Gastroesophageal sphincter (tissue), 4 donors: ENCODE measurements around the gene STAT6. TPM values are rescaled to one million over a fixed set of nuclear protein-coding genes. Genes with fewer than 3 reads are reported as not detected.
"Not testable (repeated sequence)": the region's sequence is repeated elsewhere in the genome, so short reads cannot be mapped to it uniquely, and the experiment has no call there.

Experiments used
- ATAC-seq: fragments of 150-250 bp; one replicate; pipeline ENCODE4 v1.9.1; 2016; ENCODE audit warnings: mild to moderate bottlenecking, moderate library complexity
- H3K27ac ChIP-seq, 4 donors: fragments of 200-600 bp; sonication (generic) in 3 of 4; 1 replicate in 3 of 4; 2 replicates in 1 of 4; pipeline ENCODE4 v1.5.1; 2016 to 2019
- H3K27me3 ChIP-seq: fragments of 200-600 bp; sonication (generic); one replicate; pipeline ENCODE4 v1.5.1; 2019
- H3K36me3 ChIP-seq, 2 donors: fragments of 200-600 bp; sonication (generic); one replicate each; pipeline ENCODE4 v1.5.1; 2019; ENCODE audit warnings: control low read depth in 1 of 2
- H3K4me1 ChIP-seq, 3 donors: fragments of 200-600 bp; sonication (generic); 1 replicate in 2 of 3; 2 replicates in 1 of 3; pipeline ENCODE4 v1.5.1; 2016 to 2019; ENCODE audit warnings: control low read depth in 2 of 3
- H3K4me3 ChIP-seq, 2 donors: fragments of 200-600 bp; sonication (generic); one replicate each; pipeline ENCODE4 v1.5.1; 2019; ENCODE audit warnings: mild to moderate bottlenecking in 1 of 2, moderate library complexity in 1 of 2
- H3K9me3 ChIP-seq, 3 donors: fragments of 200-600 bp; sonication (generic); one replicate each; pipeline ENCODE4 v1.5.1; 2017 to 2019; ENCODE audit warnings: control low read depth in 2 of 3
- EP300 ChIP-seq: sonication (generic); formaldehyde crosslinking; IDR thresholded peaks from one replicate; pipeline ENCODE4 v1.6.1; 2017; ENCODE audit warnings: antibody characterized with exemption, mild to moderate bottlenecking
- POLR2A ChIP-seq, 2 donors: fragments of 450-650 bp; IDR thresholded peaks; one replicate each; pipeline ENCODE4 v1.6.1; 2017; ENCODE audit warnings: antibody characterized with exemption in 2 of 2, mild to moderate bottlenecking in 2 of 2, moderate library complexity in 1 of 2
- POLR2AphosphoS5 ChIP-seq: sonication (generic); formaldehyde crosslinking; IDR thresholded peaks from one replicate; pipeline ENCODE4 v1.6.1; 2017; ENCODE audit warnings: antibody characterized with exemption
- WGBS, 2 donors: methylation state at CpG; one replicate each; pipeline ENCODE4 v1.1.5; 2018; ENCODE audit warnings: low coverage in 1 of 2; 5-methylcytosine and 5-hydroxymethylcytosine counted together
- total RNA-seq, 4 donors: library from RNA; depleted of rRNA; stranded (reverse); fragments of >200 nt; gene quantifications; one replicate each; pipeline ENCODE4 v1.1.0, GENCODE V29; 2016
- TF ChIP-seq, protein P1 (sequence below), 4 experiments: fragments of 200-600 bp in 2 of 4; fragments of 450-650 bp in 2 of 4; sonication (generic) in 1 of 4; IDR thresholded peaks; one replicate each; pipeline ENCODE4 v1.5.1; 2017 to 2019; ENCODE audit warnings: antibody characterized with exemption in 4 of 4, mild to moderate bottlenecking in 2 of 4, moderate library complexity in 2 of 4

The STAT6 gene
- total RNA-seq, 4 donors from 2014 or later: 92.5 to 166 (median 156) TPM

DNA sequence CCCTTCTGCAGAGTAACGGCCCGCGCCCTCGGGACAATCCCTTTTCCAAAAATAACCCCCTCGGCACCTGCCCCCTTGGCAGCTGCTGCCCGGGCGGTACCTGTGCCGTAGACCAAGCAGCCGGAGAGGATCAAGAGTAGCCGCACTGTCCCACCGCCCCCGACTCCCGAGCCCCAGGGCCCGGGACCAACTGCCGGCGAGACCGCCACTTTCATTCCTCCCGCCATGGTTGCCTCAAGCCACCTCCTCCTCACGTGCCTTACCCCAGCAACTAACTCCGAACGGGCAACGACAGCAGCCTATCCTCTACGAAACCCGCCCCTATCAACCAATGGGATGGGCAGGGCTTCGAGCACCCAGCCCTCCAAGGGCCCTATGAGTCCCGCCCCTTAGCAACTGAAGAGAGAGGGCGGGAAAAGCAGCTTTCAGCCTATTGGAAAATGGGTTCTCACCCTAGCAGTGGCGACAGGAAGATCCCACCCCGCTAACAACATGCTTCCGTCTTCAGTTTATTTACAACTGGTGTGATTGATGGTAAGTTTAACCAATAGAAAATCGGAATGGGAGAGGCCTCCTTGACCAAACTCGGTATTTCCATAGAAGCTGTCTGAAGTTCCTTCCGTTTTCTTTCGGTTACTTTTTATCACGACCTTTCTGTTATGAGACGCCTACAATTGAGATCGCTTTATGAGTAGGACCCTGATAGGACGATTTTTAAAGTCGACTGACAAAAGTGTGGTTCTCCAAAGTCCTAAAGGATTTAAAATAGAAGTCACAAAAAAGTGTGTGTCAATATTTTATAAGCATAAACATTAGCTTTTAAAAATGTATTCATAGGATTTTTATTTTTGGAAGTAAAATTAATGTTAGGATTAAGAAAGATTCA lies 32.4 kb downstream of the STAT6 start, which contains the start of gene NEMP1:
NEMP1 (minus strand) TSS at position 273 of the 886 bp plus-strand sequence; CDS start at position 227, 46 bp downstream.
- Histone ChIP-seq H3K9me3 (no peaks in the 10 kb centered on the region), H3K27me3 (no peaks in the 10 kb centered on the region), H3K4me3 (peak within 1 kb of the TSS; percentile 63 to 78), H3K4me1 (peaks cover 0 to 25% (median 11%) of the 10 kb centered on the region in 3 donors), H3K36me3 (peaks cover 0 to 10% of the 10 kb centered on the region in 2 donors), H3K27ac (peak within 1 kb of the TSS; percentile 84 to 87 (median 84))
- 0 to 1% methylated on average over 19 to 22 of the region's 39 CpGs for WGBS, 2 donors
- peak; percentile 100 for ATAC-seq
- TF ChIP-seq, protein P1, sequence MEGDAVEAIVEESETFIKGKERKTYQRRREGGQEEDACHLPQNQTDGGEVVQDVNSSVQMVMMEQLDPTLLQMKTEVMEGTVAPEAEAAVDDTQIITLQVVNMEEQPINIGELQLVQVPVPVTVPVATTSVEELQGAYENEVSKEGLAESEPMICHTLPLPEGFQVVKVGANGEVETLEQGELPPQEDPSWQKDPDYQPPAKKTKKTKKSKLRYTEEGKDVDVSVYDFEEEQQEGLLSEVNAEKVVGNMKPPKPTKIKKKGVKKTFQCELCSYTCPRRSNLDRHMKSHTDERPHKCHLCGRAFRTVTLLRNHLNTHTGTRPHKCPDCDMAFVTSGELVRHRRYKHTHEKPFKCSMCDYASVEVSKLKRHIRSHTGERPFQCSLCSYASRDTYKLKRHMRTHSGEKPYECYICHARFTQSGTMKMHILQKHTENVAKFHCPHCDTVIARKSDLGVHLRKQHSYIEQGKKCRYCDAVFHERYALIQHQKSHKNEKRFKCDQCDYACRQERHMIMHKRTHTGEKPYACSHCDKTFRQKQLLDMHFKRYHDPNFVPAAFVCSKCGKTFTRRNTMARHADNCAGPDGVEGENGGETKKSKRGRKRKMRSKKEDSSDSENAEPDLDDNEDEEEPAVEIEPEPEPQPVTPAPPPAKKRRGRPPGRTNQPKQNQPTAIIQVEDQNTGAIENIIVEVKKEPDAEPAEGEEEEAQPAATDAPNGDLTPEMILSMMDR (IDR thresholded peaks at IDR 0.05): no peak
- TF ChIP-seq POLR2AphosphoS5 (peak; percentile 61), POLR2A (IDR thresholded peaks at IDR 0.05) (peak; percentile 28 to 43), EP300 (no peak)

DNA sequence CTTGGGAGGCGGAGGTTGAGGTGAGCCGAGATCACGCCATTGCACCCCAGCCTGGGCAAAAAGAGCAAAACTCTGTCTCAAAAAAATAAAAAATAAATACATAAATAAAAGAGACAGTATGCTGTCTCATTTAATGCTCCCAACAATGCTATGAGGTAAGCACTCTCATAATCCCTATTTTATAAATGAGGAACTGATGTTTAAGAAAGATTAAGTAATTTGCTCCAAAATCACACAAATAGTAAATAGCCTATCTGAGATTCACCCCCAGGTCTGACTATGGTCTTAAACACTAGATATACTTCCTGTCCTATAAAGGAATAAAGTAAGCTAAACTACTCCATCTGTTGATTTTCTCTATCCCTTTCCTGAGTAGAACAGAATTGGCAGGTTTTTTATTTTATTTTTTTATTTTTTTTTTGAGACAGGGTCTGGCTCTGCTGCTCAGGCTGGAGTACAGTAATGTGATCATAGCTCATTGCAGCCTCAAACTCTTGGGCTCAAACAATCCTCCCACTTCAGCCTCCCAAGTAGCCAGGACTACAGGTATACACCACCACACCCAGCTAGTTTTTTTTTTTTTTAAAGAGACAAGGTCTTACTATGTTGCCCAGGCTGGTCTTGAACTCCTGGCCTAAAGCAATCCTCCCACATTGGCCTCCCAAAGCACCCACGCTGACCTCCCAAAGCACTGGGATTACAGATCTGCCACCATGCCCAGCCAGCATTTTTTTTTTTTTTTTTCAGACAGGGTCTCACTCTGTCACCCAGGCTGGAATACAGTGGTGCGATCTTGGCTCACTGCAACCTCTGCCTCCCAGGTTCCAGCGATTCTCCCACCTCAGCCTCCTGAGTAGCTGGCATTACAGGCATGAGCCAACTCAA lies 37.4 kb downstream of the STAT6 start:
- Histone ChIP-seq H3K4me1 (peaks cover 7 to 46% (median 15%) of the 10 kb centered on the region in 3 donors), H3K36me3 (peaks cover 0 to 31% of the 10 kb centered on the region in 2 donors), H3K27ac (peak overlapping the region; percentile 60 to 81 (median 72))
- not testable (repeated sequence) for H3K27me3 ChIP-seq, H3K4me3 ChIP-seq, H3K9me3 ChIP-seq, ATAC-seq
- WGBS, 2 donors: 83 to 85% methylated on average over 5 of the region's 6 CpGs

DNA sequence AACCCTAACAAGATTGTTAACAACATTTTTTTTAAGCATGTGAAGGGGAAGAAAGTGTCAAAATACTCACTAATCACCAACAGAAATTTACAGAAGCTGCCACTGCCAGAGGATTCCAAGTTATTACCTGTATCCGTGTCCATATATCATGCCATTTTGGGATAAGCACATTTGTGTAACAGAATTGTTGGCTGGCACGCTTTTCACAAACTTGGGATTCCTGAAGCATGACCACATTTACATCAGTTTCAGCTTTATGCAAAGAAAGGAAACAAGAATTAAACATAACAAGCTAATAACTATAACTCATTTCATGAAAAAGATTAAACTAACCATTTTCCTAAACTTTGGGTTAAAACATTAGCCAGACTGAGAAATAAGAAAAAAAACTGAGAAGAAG lies 38.5 kb downstream of the STAT6 start:
- TF ChIP-seq POLR2AphosphoS5: peak; percentile 33
- TF ChIP-seq, protein P1 (IDR thresholded peaks at IDR 0.05): no peak
- TF ChIP-seq POLR2A (IDR thresholded peaks at IDR 0.05): no peak
- TF ChIP-seq EP300: no peak
- Histone ChIP-seq H3K27me3 (no peaks in the 10 kb centered on the region), H3K36me3 (peaks cover 0 to 42% of the 10 kb centered on the region in 2 donors), H3K27ac (peak overlapping the region; percentile 61 to 81 (median 72)), H3K4me1 (peaks cover 7 to 38% (median 11%) of the 10 kb centered on the region in 3 donors), H3K9me3 (no peaks in the 10 kb centered on the region), H3K4me3 (peak overlapping the region in 1 of 2 donors; percentile 30)
- ATAC-seq: no peak
- WGBS, 2 donors: 23 to 49% methylated on average over 2 of the region's 2 CpGs

DNA sequence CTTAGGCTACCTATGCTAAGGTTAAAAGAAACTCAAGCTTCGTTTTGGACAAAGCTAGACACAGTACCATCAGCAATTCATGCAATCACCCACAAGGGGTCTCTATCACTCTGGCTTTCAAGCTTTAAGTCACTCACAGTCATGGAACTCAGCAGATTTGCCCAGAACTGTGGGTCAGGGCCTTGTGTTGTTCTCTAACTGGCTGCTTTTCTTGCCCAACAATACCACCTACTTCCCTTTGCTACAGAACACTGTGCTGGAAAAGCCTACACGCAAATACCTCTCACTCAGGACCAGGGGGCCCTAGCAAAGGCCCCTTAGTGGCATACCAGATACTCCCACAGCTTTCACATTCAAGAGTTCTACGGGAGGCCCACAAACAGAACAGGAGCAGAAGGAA lies 41.6 kb downstream of the STAT6 start:
- H3K9me3 ChIP-seq: no peaks in the 10 kb centered on the region
- ATAC-seq: peak; percentile 94
- H3K4me1 ChIP-seq: peaks cover 7 to 32% (median 9%) of the 10 kb centered on the region in 3 donors
- peak; percentile 56 for TF ChIP-seq POLR2AphosphoS5
- TF ChIP-seq, protein P1 (IDR thresholded peaks at IDR 0.05): peak; percentile 74 to 99 (median 92)
- no peak for TF ChIP-seq EP300
- H3K27ac ChIP-seq: peak overlapping the region; percentile 52 to 84 (median 80)
- H3K4me3 ChIP-seq: no peak overlapping the region
- H3K36me3 ChIP-seq: peaks cover 0 to 49% of the 10 kb centered on the region in 2 donors
- H3K27me3 ChIP-seq: no peaks in the 10 kb centered on the region
- 0 to 23% methylated on average over 1 to 2 of the region's 3 CpGs for WGBS, 2 donors

DNA sequence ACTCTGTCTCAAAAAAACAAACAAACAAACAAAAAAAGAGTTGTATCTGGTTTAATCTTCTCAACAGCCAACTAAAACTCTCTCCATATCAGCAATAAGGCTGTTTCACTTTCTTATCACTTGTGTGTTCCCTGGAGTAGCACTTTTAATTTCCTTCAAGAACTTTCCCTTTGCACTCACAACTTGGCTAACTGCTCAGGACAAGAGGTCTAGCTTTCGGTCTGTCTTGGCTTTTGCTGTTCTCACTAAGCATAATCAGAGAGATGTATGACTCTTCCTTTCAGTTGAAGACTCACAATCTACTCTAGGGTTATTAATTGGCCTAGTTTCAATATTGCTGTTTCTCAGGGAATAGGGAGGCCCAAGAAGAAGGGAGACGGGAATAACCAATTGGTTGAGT lies 44.9 kb downstream of the STAT6 start:
- no peak overlapping the region for H3K4me3 ChIP-seq
- H3K4me1 ChIP-seq: peaks cover 4 to 13% (median 9%) of the 10 kb centered on the region in 3 donors
- no peak for TF ChIP-seq EP300
- no peak for TF ChIP-seq POLR2AphosphoS5
- TF ChIP-seq POLR2A (IDR thresholded peaks at IDR 0.05): no peak
- TF ChIP-seq, protein P1 (IDR thresholded peaks at IDR 0.05): no peak
- no peak overlapping the region for H3K27ac ChIP-seq
- H3K9me3 ChIP-seq: no peaks in the 10 kb centered on the region
- no peaks in the 10 kb centered on the region for H3K27me3 ChIP-seq
- WGBS, 2 donors: 56 to 95% methylated on average over 2 of the region's 2 CpGs
- no peak for ATAC-seq
- H3K36me3 ChIP-seq: peaks cover 0 to 56% of the 10 kb centered on the region in 2 donors
